ENCODE data around the gene PLA2G2C. TPM values are rescaled to one million over a fixed set of nuclear protein-coding genes. Genes with fewer than 3 reads are reported as not detected.

PLA2G2C gene
- total and polyA plus RNA-seq, 2 donors (not counting 1 experiment from before 2014, with no cell fraction given) = 0.03 TPM; not detected in 1

- H4K20me1 ChIP-seq (ENCODE audit: control insufficient read depth, insufficient read depth, low read length, poor library complexity, severe bottlenecking) = no peaks in the 10 kb centered on the region
- H3K27me3 Mint-ChIP-seq = peaks cover 9% of the 10 kb centered on the region
- peaks cover 0 to 3% (median 0%) of the 10 kb centered on the region in 4 experiments for H3K27me3 ChIP-seq (replicated peaks in 1 of 4; ENCODE audit: control extremely low read depth in 1 of 4, control insufficient read depth in 3 of 4, insufficient read depth in 4 of 4, low read length in 3 of 4)
- H3K9me3 ChIP-seq (ENCODE audit: control extremely low read depth in 1 of 3, control insufficient read depth in 2 of 3, insufficient read depth in 1 of 3, low read length in 2 of 3) = peaks cover 0 to 25% (median 0%) of the 10 kb centered on the region in 3 donors
- no peak overlapping the region for H2AFZ ChIP-seq (ENCODE audit: insufficient read depth, low read depth, low read length, poor library complexity, severe bottlenecking)
- no peaks in the 10 kb centered on the region for H3K79me2 ChIP-seq (ENCODE audit: control insufficient read depth, insufficient read depth, low read length)
- peaks cover 23% of the 10 kb centered on the region for H3K4me1 Mint-ChIP-seq
- no peak overlapping the region for H3K4me3 Mint-ChIP-seq
- no peak overlapping the region for H3K9ac ChIP-seq (ENCODE audit: low read length)
- H3K4me1 ChIP-seq (ENCODE audit: control insufficient read depth in 2 of 2, insufficient read depth in 2 of 2, low read length in 2 of 2) = peaks cover 14 to 23% of the 10 kb centered on the region in 2 donors
- no peaks in the 10 kb centered on the region for H3K9me3 Mint-ChIP-seq (ENCODE audit: insufficient read depth)
- ATAC-seq (ENCODE audit: low read depth) = no peak
- no peak overlapping the region for H3K4me3 ChIP-seq (ENCODE audit: control extremely low read depth in 1 of 5, extremely low read depth in 1 of 5, insufficient read depth in 1 of 5, low read depth in 2 of 5, low read length in 4 of 5)
- TF ChIP-seq EZH2 (IDR thresholded peaks at IDR 0.05; ENCODE audit: borderline replicate concordance, insufficient read depth, low read depth, low read length, poor library complexity, severe bottlenecking) = no peak
- TF ChIP-seq CTCF (IDR thresholded peaks at IDR 0.05) = no peak
- CTCF ChIA-PET = interaction anchor here (1.0 to 5.0 kb wide), 4 partner anchors 18 to 41 kb away, joined by 3 to 29 read pairs (median 6); no protein-coding TSS in a partner anchor
- H3K27ac ChIP-seq (ENCODE audit: low read length in 2 of 2) = no peak overlapping the region
- no peak for DNase-seq
- WGBS (ENCODE audit: insufficient coverage) = 96% methylated on average over 12 of the region's 12 CpGs
- POLR2A ChIA-PET = interaction anchor here (0.6 kb wide), 1 partner anchor 456 kb away, joined by 4 read pairs; no protein-coding TSS in a partner anchor
- H3K36me3 ChIP-seq (replicated peaks in 1 of 2; ENCODE audit: control extremely low read depth in 1 of 2, control insufficient read depth in 1 of 2, extremely low read depth in 1 of 2, insufficient read depth in 2 of 2, low read length in 1 of 2) = no peaks in the 10 kb centered on the region
- H3K4me2 ChIP-seq (replicated peaks; ENCODE audit: low read depth, low read length, poor library complexity, severe bottlenecking) = no peak overlapping the region
- intact Hi-C loops (cut with micrococcal nuclease) = no loop called here
- peak overlapping the region; percentile 56 for H3K27ac Mint-ChIP-seq
Measured at GRCh38 chr1:20172033-20172590, 14.2 kb downstream of the PLA2G2C start.

DNA sequence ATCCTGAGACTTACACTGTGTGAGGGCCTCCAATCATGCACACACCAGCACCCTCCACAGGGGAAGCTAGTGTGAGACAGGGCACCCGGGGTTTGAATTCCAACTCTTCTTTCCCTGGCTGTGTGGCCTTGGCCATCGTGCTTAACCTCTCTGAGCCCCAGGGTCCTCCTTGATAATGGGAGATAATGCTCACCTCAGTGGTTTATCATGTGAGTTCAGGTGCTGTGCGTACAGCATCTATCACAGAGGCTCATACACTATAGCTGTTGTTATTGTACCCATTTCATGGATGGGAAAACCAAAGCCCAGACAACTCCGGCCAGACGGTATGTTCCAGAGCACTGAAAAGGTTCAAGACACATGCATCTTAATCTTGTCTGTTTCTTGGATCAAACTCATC lies 16.4 kb downstream of the PLA2G2C start:
- intact Hi-C loops (cut with micrococcal nuclease) = loop anchor here (2.0 kb wide), 1 partner anchor 25 kb away; no protein-coding TSS in a partner anchor
- CTCF ChIA-PET = interaction anchor here (1.3 to 2.9 kb wide), 2 partner anchors 18 to 25 kb away, joined by 5 to 8 read pairs; no protein-coding TSS in a partner anchor
- ATAC-seq (ENCODE audit: low read depth) = no peak

More for the DNA sequence above, 16.4 kb downstream of the PLA2G2C start:
- no peak overlapping the region for H3K9ac ChIP-seq (ENCODE audit: low read length)
- POLR2A ChIA-PET = no interaction called here
- Mint-ChIP-seq H3K4me1 (peaks cover 19% of the 10 kb centered on the region), H3K4me3 (no peak overlapping the region), H3K27me3 (peaks cover 20% of the 10 kb centered on the region), H3K27ac (no peak overlapping the region), H3K9me3 (ENCODE audit: insufficient read depth) (peaks cover 4% of the 10 kb centered on the region)
- H3K4me3 ChIP-seq (ENCODE audit: control extremely low read depth in 1 of 5, extremely low read depth in 1 of 5, insufficient read depth in 1 of 5, low read depth in 2 of 5, low read length in 4 of 5) = no peak overlapping the region
- WGBS (ENCODE audit: insufficient coverage) = 97% methylated on average over 4 of the region's 5 CpGs
- no peaks in the 10 kb centered on the region for H3K79me2 ChIP-seq (ENCODE audit: control insufficient read depth, insufficient read depth, low read length)
- H3K4me1 ChIP-seq (ENCODE audit: control insufficient read depth in 2 of 2, insufficient read depth in 2 of 2, low read length in 2 of 2) = peaks cover 14 to 20% of the 10 kb centered on the region in 2 donors
- peaks cover 0 to 7% (median 0%) of the 10 kb centered on the region in 4 experiments for H3K27me3 ChIP-seq (replicated peaks in 1 of 4; ENCODE audit: control extremely low read depth in 1 of 4, control insufficient read depth in 3 of 4, insufficient read depth in 4 of 4, low read length in 3 of 4)
- H4K20me1 ChIP-seq (ENCODE audit: control insufficient read depth, insufficient read depth, low read length, poor library complexity, severe bottlenecking) = no peaks in the 10 kb centered on the region
- DNase-seq = no peak
- H2AFZ ChIP-seq (ENCODE audit: insufficient read depth, low read depth, low read length, poor library complexity, severe bottlenecking) = no peak overlapping the region
- H3K4me2 ChIP-seq (replicated peaks; ENCODE audit: low read depth, low read length, poor library complexity, severe bottlenecking) = no peak overlapping the region
- TF ChIP-seq CTCF (IDR thresholded peaks at IDR 0.05) = no peak
- H3K27ac ChIP-seq (ENCODE audit: low read length in 2 of 2) = no peak overlapping the region
- no peaks in the 10 kb centered on the region for H3K36me3 ChIP-seq (replicated peaks in 1 of 2; ENCODE audit: control extremely low read depth in 1 of 2, control insufficient read depth in 1 of 2, extremely low read depth in 1 of 2, insufficient read depth in 2 of 2, low read length in 1 of 2)
- H3K9me3 ChIP-seq (ENCODE audit: control extremely low read depth in 1 of 3, control insufficient read depth in 2 of 3, insufficient read depth in 1 of 3, low read length in 2 of 3) = peaks cover 0 to 39% (median 2%) of the 10 kb centered on the region in 3 donors

Measured in B cell (primary cell).